Measurements from ENCODE around the gene PTGFR.

The PTGFR gene

DNA sequence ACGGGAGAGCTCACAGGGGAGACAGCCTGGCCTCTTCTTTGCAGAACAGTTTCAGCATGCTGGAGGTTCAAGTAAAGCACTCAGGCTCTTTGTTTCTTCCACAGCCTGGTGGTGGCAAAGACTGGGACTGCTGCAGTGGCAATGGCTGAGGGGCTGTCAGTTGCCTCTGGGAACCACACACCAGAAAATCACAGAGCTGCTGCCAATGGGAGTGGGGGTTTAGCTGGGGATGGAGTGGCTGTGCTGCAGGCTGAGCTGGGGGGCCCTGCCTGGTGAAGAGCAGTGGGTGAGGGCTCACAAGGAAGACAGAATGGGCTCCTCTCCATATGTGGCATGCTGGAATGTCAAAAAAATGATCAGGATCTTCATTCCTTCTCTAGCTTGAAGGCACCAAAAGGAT lies 25.6 kb upstream of the PTGFR start:
- TF ChIP-seq ARNTL (CRISPR knock-in tag; IDR thresholded peaks at IDR 0.05; ENCODE audit: borderline replicate concordance, low read depth) (no peak), ZNF565 (CRISPR knock-in tag; conservative IDR thresholded peaks at IDR 0.05; ENCODE audit: low read depth) (no peak), CSDC2 (CRISPR knock-in tag; IDR thresholded peaks at IDR 0.05) (no peak), SNAI2 (CRISPR knock-in tag; IDR thresholded peaks at IDR 0.05) (no peak), ZFP30 (CRISPR knock-in tag; IDR thresholded peaks at IDR 0.05) (no peak), ZNF8 (CRISPR knock-in tag; IDR thresholded peaks at IDR 0.05) (no peak), TOX (CRISPR knock-in tag; IDR thresholded peaks at IDR 0.05; ENCODE audit: borderline replicate concordance) (no peak), CREB5 (CRISPR knock-in tag; IDR thresholded peaks at IDR 0.05; ENCODE audit: low read depth) (no peak), BACH2 (CRISPR knock-in tag; IDR thresholded peaks at IDR 0.05; ENCODE audit: borderline replicate concordance) (no peak), ZC3H10 (CRISPR knock-in tag; IDR thresholded peaks at IDR 0.05) (no peak), TCF4 (CRISPR knock-in tag; IDR thresholded peaks at IDR 0.05; ENCODE audit: borderline replicate concordance) (no peak), ISL1 (CRISPR knock-in tag; IDR thresholded peaks at IDR 0.05) (no peak), OSR1 (CRISPR knock-in tag; IDR thresholded peaks at IDR 0.05) (no peak), TSHZ2 (CRISPR knock-in tag; IDR thresholded peaks at IDR 0.05) (no peak), ZNF70 (CRISPR knock-in tag; IDR thresholded peaks at IDR 0.05) (no peak)
- TF ChIP-seq, protein P1, sequence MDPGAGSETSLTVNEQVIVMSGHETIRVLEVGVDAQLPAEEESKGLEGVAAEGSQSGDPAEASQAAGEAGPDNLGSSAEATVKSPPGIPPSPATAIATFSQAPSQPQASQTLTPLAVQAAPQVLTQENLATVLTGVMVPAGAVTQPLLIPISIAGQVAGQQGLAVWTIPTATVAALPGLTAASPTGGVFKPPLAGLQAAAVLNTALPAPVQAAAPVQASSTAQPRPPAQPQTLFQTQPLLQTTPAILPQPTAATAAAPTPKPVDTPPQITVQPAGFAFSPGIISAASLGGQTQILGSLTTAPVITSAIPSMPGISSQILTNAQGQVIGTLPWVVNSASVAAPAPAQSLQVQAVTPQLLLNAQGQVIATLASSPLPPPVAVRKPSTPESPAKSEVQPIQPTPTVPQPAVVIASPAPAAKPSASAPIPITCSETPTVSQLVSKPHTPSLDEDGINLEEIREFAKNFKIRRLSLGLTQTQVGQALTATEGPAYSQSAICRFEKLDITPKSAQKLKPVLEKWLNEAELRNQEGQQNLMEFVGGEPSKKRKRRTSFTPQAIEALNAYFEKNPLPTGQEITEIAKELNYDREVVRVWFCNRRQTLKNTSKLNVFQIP (CRISPR knock-in tag; IDR thresholded peaks at IDR 0.05; ENCODE audit: borderline replicate concordance, low read depth): no peak
- ATAC-seq: no peak

GRCh38 chr1:78468521-78468920 lies 22.3 kb upstream of the PTGFR start:
- no peak for ATAC-seq
- TF ChIP-seq GLIS3 (CRISPR knock-in tag; IDR thresholded peaks at IDR 0.05): no peak
- no peak for TF ChIP-seq TCF4 (CRISPR knock-in tag; IDR thresholded peaks at IDR 0.05; ENCODE audit: borderline replicate concordance)
- no peak for TF ChIP-seq CSDC2 (CRISPR knock-in tag; IDR thresholded peaks at IDR 0.05)

- no peak for ATAC-seq
- no peak for TF ChIP-seq ZNF565 (CRISPR knock-in tag; conservative IDR thresholded peaks at IDR 0.05; ENCODE audit: low read depth)
- no peak for TF ChIP-seq ZNF8 (CRISPR knock-in tag; IDR thresholded peaks at IDR 0.05)
- no peak for TF ChIP-seq ZNF70 (CRISPR knock-in tag; IDR thresholded peaks at IDR 0.05)
- TF ChIP-seq ARNTL (CRISPR knock-in tag; IDR thresholded peaks at IDR 0.05; ENCODE audit: borderline replicate concordance, low read depth): no peak
- no peak for TF ChIP-seq CREB5 (CRISPR knock-in tag; IDR thresholded peaks at IDR 0.05; ENCODE audit: low read depth)
- TF ChIP-seq CSRNP3 (CRISPR knock-in tag; IDR thresholded peaks at IDR 0.05): no peak
Measured at GRCh38 chr1:78469576-78469975, 21.2 kb upstream of the PTGFR start.

DNA sequence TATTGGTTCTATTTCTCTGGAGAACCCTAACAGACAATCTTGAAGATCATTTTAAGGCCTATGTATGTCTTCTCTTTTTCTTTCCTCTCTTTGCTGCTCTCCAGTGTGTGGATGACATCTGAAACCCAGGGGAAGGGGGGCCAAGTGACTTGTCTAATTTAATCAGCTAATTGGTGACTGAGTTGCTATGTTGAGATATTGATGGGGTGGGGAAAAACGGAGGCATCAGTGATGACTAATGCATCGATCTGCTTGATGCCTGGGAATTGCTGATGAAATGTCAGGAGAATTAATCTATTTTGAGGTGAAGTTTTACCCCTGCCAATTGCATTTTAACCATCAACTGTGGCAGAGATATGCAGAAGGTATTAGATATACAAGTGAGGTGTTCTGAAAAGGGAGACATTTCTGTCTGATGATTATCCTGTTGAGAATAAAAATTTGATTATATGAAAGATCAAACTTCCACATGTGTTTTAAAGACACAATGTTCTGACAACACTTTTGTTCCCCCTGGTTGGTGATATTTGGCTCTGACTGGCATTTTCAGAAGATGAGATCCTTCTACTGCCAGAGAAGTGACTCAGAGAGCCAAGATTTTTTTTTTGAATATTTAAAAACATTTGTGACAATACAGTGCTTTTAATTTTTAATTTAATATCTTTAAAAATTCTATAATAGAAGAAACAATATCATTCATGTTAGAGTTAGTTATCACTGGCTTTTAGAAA lies 18.7 kb upstream of the PTGFR start:
- ATAC-seq: peak; percentile 48
- TF ChIP-seq, protein P2, sequence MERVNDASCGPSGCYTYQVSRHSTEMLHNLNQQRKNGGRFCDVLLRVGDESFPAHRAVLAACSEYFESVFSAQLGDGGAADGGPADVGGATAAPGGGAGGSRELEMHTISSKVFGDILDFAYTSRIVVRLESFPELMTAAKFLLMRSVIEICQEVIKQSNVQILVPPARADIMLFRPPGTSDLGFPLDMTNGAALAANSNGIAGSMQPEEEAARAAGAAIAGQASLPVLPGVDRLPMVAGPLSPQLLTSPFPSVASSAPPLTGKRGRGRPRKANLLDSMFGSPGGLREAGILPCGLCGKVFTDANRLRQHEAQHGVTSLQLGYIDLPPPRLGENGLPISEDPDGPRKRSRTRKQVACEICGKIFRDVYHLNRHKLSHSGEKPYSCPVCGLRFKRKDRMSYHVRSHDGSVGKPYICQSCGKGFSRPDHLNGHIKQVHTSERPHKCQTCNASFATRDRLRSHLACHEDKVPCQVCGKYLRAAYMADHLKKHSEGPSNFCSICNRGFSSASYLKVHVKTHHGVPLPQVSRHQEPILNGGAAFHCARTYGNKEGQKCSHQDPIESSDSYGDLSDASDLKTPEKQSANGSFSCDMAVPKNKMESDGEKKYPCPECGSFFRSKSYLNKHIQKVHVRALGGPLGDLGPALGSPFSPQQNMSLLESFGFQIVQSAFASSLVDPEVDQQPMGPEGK (CRISPR knock-in tag; IDR thresholded peaks at IDR 0.05; ENCODE audit: borderline replicate concordance): no peak
- no peak for TF ChIP-seq TOX (CRISPR knock-in tag; IDR thresholded peaks at IDR 0.05; ENCODE audit: borderline replicate concordance)
- TF ChIP-seq ZNF70 (CRISPR knock-in tag; IDR thresholded peaks at IDR 0.05): no peak
- no peak for TF ChIP-seq BACH2 (CRISPR knock-in tag; IDR thresholded peaks at IDR 0.05; ENCODE audit: borderline replicate concordance)
- TF ChIP-seq CSRNP3 (CRISPR knock-in tag; IDR thresholded peaks at IDR 0.05): no peak
- TF ChIP-seq CSDC2 (CRISPR knock-in tag; IDR thresholded peaks at IDR 0.05): no peak
- TF ChIP-seq ZFP3 (CRISPR knock-in tag; IDR thresholded peaks at IDR 0.05): no peak
- no peak for TF ChIP-seq ZFP30 (CRISPR knock-in tag; IDR thresholded peaks at IDR 0.05)
- TF ChIP-seq RARB (CRISPR knock-in tag; IDR thresholded peaks at IDR 0.05): no peak

All from SK-N-SH treated with all-trans-retinoic acid at 6 μM for 48 hours (cell line).